GM23338 (cell line): ENCODE data around the gene STIL.

ENCODE experiments used
- CREB1 ChIP-seq: fragments of 250-450 bp; sonication (Bioruptor Pico); IDR thresholded peaks from 2 replicates; pipeline ENCODE4 v1.5.0; 2020; ENCODE audit warnings: low read depth, mild to moderate bottlenecking, moderate library complexity
- CTCF ChIP-seq, 2 experiments: fragments of 200-600 bp in 1 of 2; sonication (generic) in 1 of 2; conservative IDR thresholded peaks; 2 replicates each; pipeline versions ENCODE4 v1.5.1 to v1.6.1; 2016 to 2017; ENCODE audit warnings: antibody characterized with exemption in 2 of 2, low read depth in 2 of 2, mild to moderate bottlenecking in 2 of 2, moderate library complexity in 1 of 2
- EZH2 ChIP-seq: fragments of 200-600 bp; sonication (generic); IDR thresholded peaks from one replicate; pipeline ENCODE4 v1.8.0; 2017; ENCODE audit warnings: antibody characterized with exemption, mild to moderate bottlenecking, low read depth; ENCODE audit not compliant: unreplicated experiment
- EZH2phosphoT487 ChIP-seq: fragments of 200-600 bp; sonication (generic); IDR thresholded peaks from one replicate; pipeline ENCODE4 v1.8.1; 2018; ENCODE audit warnings: antibody characterized with exemption; ENCODE audit not compliant: unreplicated experiment
- JUNB ChIP-seq: IDR thresholded peaks from one replicate; pipeline ENCODE4 v1.6.1; 2016; ENCODE audit warnings: antibody characterized with exemption; ENCODE audit not compliant: unreplicated experiment
- NANOG ChIP-seq: IDR thresholded peaks from 2 replicates; pipeline ENCODE4 v1.6.1; 2016; ENCODE audit warnings: antibody characterized with exemption, borderline replicate concordance
- POLR2AphosphoS5 ChIP-seq: IDR thresholded peaks from 2 replicates; pipeline ENCODE4 v1.6.1; 2016; ENCODE audit warnings: antibody characterized with exemption, low read depth
- STAT1 ChIP-seq: IDR thresholded peaks from one replicate; pipeline ENCODE4 v1.6.1; 2016; ENCODE audit warnings: antibody characterized with exemption; ENCODE audit not compliant: unreplicated experiment
- ZNF114 ChIP-seq: fragments of 250-450 bp; sonication (Bioruptor Pico); IDR thresholded peaks from 2 replicates; pipeline ENCODE4 v1.5.0; 2020; ENCODE audit warnings: mild to moderate bottlenecking, moderate library complexity
- ZNF331 ChIP-seq: fragments of 250-450 bp; sonication (Bioruptor Pico); IDR thresholded peaks from 2 replicates; pipeline ENCODE4 v1.5.0; 2020; ENCODE audit warnings: low read depth, mild to moderate bottlenecking, moderate library complexity
- ZNF462 ChIP-seq: fragments of 250-450 bp; sonication (Bioruptor Pico); IDR thresholded peaks from 2 replicates; pipeline ENCODE4 v1.5.0; 2020; ENCODE audit warnings: mild to moderate bottlenecking, moderate library complexity
- TF ChIP-seq, protein P1 (sequence below): IDR thresholded peaks from 2 replicates; pipeline ENCODE4 v1.6.1; 2016; ENCODE audit warnings: antibody characterized with exemption
- TF ChIP-seq, protein P2 (sequence below): IDR thresholded peaks from one replicate; pipeline ENCODE4 v1.6.1; 2018; ENCODE audit warnings: antibody characterized with exemption; ENCODE audit not compliant: unreplicated experiment

- TF ChIP-seq CTCF (conservative IDR thresholded peaks at IDR 0.05; ENCODE audit: low read depth in 2 of 2), result no peak
- TF ChIP-seq POLR2AphosphoS5, result no peak
- no peak for TF ChIP-seq JUNB
- no peak for TF ChIP-seq EZH2
- no peak for TF ChIP-seq EZH2phosphoT487
- no peak for TF ChIP-seq NANOG
- no peak for TF ChIP-seq ZNF331
- TF ChIP-seq, protein P1, sequence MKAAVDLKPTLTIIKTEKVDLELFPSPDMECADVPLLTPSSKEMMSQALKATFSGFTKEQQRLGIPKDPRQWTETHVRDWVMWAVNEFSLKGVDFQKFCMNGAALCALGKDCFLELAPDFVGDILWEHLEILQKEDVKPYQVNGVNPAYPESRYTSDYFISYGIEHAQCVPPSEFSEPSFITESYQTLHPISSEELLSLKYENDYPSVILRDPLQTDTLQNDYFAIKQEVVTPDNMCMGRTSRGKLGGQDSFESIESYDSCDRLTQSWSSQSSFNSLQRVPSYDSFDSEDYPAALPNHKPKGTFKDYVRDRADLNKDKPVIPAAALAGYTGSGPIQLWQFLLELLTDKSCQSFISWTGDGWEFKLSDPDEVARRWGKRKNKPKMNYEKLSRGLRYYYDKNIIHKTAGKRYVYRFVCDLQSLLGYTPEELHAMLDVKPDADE, result no peak
- TF ChIP-seq CREB1, result no peak
- no peak for TF ChIP-seq STAT1
- TF ChIP-seq, protein P2, sequence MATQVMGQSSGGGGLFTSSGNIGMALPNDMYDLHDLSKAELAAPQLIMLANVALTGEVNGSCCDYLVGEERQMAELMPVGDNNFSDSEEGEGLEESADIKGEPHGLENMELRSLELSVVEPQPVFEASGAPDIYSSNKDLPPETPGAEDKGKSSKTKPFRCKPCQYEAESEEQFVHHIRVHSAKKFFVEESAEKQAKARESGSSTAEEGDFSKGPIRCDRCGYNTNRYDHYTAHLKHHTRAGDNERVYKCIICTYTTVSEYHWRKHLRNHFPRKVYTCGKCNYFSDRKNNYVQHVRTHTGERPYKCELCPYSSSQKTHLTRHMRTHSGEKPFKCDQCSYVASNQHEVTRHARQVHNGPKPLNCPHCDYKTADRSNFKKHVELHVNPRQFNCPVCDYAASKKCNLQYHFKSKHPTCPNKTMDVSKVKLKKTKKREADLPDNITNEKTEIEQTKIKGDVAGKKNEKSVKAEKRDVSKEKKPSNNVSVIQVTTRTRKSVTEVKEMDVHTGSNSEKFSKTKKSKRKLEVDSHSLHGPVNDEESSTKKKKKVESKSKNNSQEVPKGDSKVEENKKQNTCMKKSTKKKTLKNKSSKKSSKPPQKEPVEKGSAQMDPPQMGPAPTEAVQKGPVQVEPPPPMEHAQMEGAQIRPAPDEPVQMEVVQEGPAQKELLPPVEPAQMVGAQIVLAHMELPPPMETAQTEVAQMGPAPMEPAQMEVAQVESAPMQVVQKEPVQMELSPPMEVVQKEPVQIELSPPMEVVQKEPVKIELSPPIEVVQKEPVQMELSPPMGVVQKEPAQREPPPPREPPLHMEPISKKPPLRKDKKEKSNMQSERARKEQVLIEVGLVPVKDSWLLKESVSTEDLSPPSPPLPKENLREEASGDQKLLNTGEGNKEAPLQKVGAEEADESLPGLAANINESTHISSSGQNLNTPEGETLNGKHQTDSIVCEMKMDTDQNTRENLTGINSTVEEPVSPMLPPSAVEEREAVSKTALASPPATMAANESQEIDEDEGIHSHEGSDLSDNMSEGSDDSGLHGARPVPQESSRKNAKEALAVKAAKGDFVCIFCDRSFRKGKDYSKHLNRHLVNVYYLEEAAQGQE, result no peak
- no peak for TF ChIP-seq ZNF114 (CRISPR knock-in tag)
- no peak for TF ChIP-seq ZNF462
Observed at GRCh38 chr1:47205918-47206317, 108.0 kb downstream of the STIL start.
